22Rv1 (cell line): Measurements from ENCODE around the gene SKA1.
"Not testable (repeated sequence)": the region's sequence is repeated elsewhere in the genome, so short reads cannot be mapped to it uniquely, and the experiment has no call there.

Experiments
- H3K27ac ChIP-seq: fragments of 450-650 bp; 2 replicates; pipeline ENCODE4 v1.5.1; 2017
- CTCF ChIP-seq: fragments of 450-650 bp; IDR thresholded peaks from 2 replicates; pipeline ENCODE4 v1.5.1; 2017; ENCODE audit warnings: mild to moderate bottlenecking
- ZFX ChIP-seq: fragments of 450-650 bp; IDR thresholded peaks from 2 replicates; pipeline ENCODE4 v1.6.1; 2017; ENCODE audit warnings: antibody characterized with exemption, borderline replicate concordance

SKA1 gene

GRCh38 chr18:50395093-50395492, 20.2 kb downstream of the SKA1 start:
- TF ChIP-seq CTCF (no peak), ZFX (no peak)
- H3K27ac ChIP-seq = no peak overlapping the region

GRCh38 chr18:50396005-50396660, 21.3 kb downstream of the SKA1 start:
- no peak overlapping the region for H3K27ac ChIP-seq
- TF ChIP-seq CTCF = no peak
- no peak for TF ChIP-seq ZFX

DNA sequence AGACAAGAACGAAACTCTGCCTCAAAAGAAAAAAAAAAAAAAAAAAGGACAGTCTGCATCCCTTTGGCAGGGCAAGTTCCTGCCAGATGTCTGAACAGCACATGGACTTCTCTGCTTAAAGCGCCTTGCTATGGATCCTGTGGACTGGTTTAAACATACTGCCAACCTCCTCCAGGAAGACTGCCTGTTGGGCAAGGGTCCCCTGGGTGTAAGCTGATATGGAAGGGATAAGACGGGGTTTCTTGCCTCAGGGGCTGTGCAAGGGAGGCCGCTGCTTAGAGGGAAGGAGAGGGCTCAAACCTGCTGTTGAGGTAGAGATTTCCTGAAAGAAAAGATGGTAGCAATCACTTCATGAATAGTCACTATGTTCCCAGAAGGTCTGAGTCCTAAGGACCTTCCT, 22.2 kb downstream of the SKA1 start:
- TF ChIP-seq ZFX (no peak), CTCF (no peak)
- no peak overlapping the region for H3K27ac ChIP-seq

GRCh38 chr18:50398099-50398498, 23.3 kb downstream of the SKA1 start:
- TF ChIP-seq CTCF (no peak), ZFX (no peak)
- H3K27ac ChIP-seq = no peak overlapping the region

- TF ChIP-seq ZFX (no peak), CTCF (no peak)
- H3K27ac ChIP-seq = no peak overlapping the region
Measured at GRCh38 chr18:50398947-50399346, 24.1 kb downstream of the SKA1 start.

- no peak overlapping the region for H3K27ac ChIP-seq
- TF ChIP-seq CTCF (no peak), ZFX (no peak)
Measured at GRCh38 chr18:50399582-50399981, 24.7 kb downstream of the SKA1 start.

GRCh38 chr18:50400438-50400837, 25.6 kb downstream of the SKA1 start:
- not testable (repeated sequence) for H3K27ac ChIP-seq

DNA sequence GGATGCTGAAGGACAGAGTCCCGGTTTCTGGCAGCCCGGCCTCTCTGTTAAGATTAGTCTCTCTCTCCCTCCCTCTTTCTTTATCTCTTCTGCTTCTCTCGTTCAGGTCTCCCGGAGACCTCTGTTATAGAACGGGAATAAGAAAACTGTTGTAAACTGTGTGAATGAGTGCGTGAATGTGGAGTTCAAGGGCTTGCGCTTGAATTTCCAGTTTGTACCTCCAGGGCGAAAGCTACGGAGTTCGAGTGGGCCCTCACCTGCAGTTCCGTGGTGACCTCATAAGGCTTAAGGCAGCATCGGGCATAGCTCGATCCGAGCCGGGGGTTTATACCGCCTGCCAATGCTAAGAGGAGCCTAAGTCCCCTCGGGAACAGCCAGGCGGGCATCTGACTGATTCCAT, 26.4 kb downstream of the SKA1 start:
- no peak overlapping the region for H3K27ac ChIP-seq
- TF ChIP-seq CTCF (no peak), ZFX (no peak)
